ENCODE measurements around the gene HSPA4.
"Not testable (repeated sequence)": the region's sequence is repeated elsewhere in the genome, so short reads cannot be mapped to it uniquely, and the experiment has no call there.

The HSPA4 gene

GRCh38 chr5:133081036-133081435, 29.2 kb downstream of the HSPA4 start:
- Histone ChIP-seq H3K4me3 (ENCODE audit: low read depth, low read length) (no peak overlapping the region), H3K27me3 (replicated peaks) (no peaks in the 10 kb centered on the region), H3K36me3 (replicated peaks) (peaks cover 9% of the 10 kb centered on the region), H3K27ac (no peak overlapping the region)
- TF ChIP-seq CTCF (IDR thresholded peaks at IDR 0.05; ENCODE audit: low read depth, low read length, missing control alignments) = no peak
- in situ Hi-C loops (cut with HindIII; ENCODE audit: low pct_ligation_motif_present, low sequenced_read_pairs) = no loop called here
- no peak for DNase-seq

GRCh38 chr5:133081703-133082102, 29.9 kb downstream of the HSPA4 start:
- no peak overlapping the region for H3K4me3 ChIP-seq (ENCODE audit: low read depth, low read length)
- peaks cover 9% of the 10 kb centered on the region for H3K36me3 ChIP-seq (replicated peaks)
- DNase-seq = no peak
- in situ Hi-C loops (cut with HindIII; ENCODE audit: low pct_ligation_motif_present, low sequenced_read_pairs) = no loop called here
- H3K27ac ChIP-seq = no peak overlapping the region
- no peaks in the 10 kb centered on the region for H3K27me3 ChIP-seq (replicated peaks)
- no peak for TF ChIP-seq CTCF (IDR thresholded peaks at IDR 0.05; ENCODE audit: low read depth, low read length, missing control alignments)

- TF ChIP-seq CTCF (IDR thresholded peaks at IDR 0.05; ENCODE audit: low read depth, low read length, missing control alignments) = no peak
- no peak for DNase-seq
- Histone ChIP-seq H3K27me3 (replicated peaks) (no peaks in the 10 kb centered on the region), H3K4me3 (ENCODE audit: low read depth, low read length) (no peak overlapping the region), H3K27ac (no peak overlapping the region), H3K36me3 (replicated peaks) (peaks cover 9% of the 10 kb centered on the region)
- in situ Hi-C loops (cut with HindIII; ENCODE audit: low pct_ligation_motif_present, low sequenced_read_pairs) = no loop called here
Measured at GRCh38 chr5:133082128-133082527, 30.3 kb downstream of the HSPA4 start.

- no peak overlapping the region for H3K4me3 ChIP-seq (ENCODE audit: low read depth, low read length)
- H3K27ac ChIP-seq = no peak overlapping the region
- TF ChIP-seq CTCF (IDR thresholded peaks at IDR 0.05; ENCODE audit: low read depth, low read length, missing control alignments) = no peak
- no peaks in the 10 kb centered on the region for H3K27me3 ChIP-seq (replicated peaks)
- no peak for DNase-seq
- peaks cover 11% of the 10 kb centered on the region for H3K36me3 ChIP-seq (replicated peaks)
- in situ Hi-C loops (cut with HindIII; ENCODE audit: low pct_ligation_motif_present, low sequenced_read_pairs) = no loop called here
Measured at GRCh38 chr5:133083901-133084300, 32.1 kb downstream of the HSPA4 start.

- H3K27me3 ChIP-seq (replicated peaks); in situ Hi-C loops (cut with HindIII; ENCODE audit: low pct_ligation_motif_present, low sequenced_read_pairs); DNase-seq; H3K4me3 ChIP-seq (ENCODE audit: low read depth, low read length); H3K27ac ChIP-seq: not testable (repeated sequence)
- peaks cover 23% of the 10 kb centered on the region for H3K36me3 ChIP-seq (replicated peaks)
Measured at GRCh38 chr5:133085171-133085570, 33.4 kb downstream of the HSPA4 start.

GRCh38 chr5:133086366-133086875, 34.6 kb downstream of the HSPA4 start:
- in situ Hi-C loops (cut with HindIII; ENCODE audit: low pct_ligation_motif_present, low sequenced_read_pairs) = no loop called here
- H3K27me3 ChIP-seq (replicated peaks) = no peaks in the 10 kb centered on the region
- DNase-seq = no peak
- no peak for TF ChIP-seq CTCF (IDR thresholded peaks at IDR 0.05; ENCODE audit: low read depth, low read length, missing control alignments)
- no peak overlapping the region for H3K27ac ChIP-seq
- peaks cover 28% of the 10 kb centered on the region for H3K36me3 ChIP-seq (replicated peaks)
- H3K4me3 ChIP-seq (ENCODE audit: low read depth, low read length) = no peak overlapping the region
